GM18907 (cell line): ENCODE data around the gene GRAMD2B.

Experiments used
- ATAC-seq: cut with Tn5 transposase; IDR thresholded peaks from one replicate; pipeline ENCODE4 v1.9.1; 2021; ENCODE audit warnings: mild to moderate bottlenecking, moderate library complexity; ENCODE audit not compliant: unreplicated experiment

The GRAMD2B gene

DNA sequence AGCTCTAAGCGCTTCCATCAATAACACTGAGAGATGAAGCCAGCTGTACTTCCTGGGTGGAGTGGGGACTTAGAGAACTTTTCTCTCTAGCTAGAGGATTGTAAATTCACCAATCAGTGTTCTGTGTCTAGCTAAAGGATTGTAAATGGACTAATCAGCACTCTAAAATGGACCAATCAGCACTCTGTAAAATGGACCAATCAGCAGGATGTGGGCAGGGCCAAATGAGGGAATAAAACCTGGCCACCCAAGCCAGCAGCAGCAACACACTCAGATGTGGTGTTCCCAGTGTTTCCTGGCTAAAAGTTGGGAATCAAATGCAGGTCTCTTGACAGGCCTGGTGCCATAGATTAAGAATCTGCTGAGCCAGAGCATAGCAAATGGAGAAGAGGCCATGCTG lies 111.3 kb downstream of the GRAMD2B start:
- ATAC-seq, result no peak

- no peak for ATAC-seq
These were observed 112.8 kb downstream of the GRAMD2B start for GRCh38 chr5:126535856-126536545.

DNA sequence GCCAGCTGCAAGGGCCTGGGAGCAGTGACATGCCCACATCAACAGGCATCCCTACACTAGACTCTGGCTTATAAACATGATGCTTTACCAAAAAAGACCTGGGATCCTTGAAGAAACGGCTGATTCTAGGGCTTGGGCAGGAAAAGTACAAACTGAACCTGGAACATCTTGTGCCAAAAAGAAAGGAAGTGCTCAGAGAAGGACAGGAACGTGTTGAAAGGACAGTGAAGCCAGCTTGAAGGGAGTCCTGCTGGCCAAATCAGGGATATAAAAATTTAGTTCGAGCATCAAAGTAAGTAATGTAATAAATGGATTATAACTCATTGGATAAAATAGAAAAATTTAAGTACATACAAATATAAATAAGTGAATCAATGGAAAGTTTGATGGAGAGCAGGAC lies 113.7 kb downstream of the GRAMD2B start:
- ATAC-seq, result no peak

DNA sequence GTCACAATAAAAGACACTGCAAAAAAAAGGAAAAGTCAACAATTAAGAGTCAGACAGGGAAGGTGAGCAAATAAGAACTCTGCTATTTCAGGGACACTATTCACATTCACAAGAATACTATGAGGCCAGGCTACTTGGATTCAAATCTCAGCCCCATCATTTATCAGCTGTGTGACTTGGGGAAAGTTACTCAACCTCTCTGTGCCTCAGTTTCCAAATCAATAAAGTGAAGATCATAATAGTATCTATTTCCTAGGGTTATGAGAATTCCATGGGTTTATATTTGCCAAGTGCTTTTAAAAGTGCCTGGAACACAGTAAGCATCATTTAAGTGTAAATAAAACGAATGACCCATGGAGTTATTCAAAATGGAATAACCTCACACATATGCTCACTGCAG lies 115.4 kb downstream of the GRAMD2B start:
- ATAC-seq, result no peak

DNA sequence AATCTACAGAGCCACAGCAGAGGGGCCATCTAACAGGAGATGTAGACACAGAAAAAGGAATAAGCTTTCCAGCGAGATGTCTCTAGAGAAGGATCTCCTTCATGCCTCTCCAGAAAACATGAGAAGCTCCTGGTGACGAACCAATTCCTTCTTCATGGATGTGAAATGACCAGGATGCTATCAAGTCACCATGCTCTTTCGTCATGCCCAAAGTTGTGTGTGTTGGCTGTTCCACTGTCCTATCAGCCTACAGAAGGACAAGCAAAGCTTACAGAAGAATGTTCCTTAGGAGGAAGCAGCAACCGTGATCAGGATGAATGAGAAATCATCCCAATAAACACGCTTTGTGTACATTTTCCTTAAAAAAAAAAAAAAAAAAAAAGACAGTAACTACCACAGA lies 117.4 kb downstream of the GRAMD2B start:
- no peak for ATAC-seq

- no peak for ATAC-seq
These were observed 119.2 kb downstream of the GRAMD2B start for GRCh38 chr5:126542441-126542840.

- no peak for ATAC-seq
These were observed 119.8 kb downstream of the GRAMD2B start for GRCh38 chr5:126543009-126543408.

DNA sequence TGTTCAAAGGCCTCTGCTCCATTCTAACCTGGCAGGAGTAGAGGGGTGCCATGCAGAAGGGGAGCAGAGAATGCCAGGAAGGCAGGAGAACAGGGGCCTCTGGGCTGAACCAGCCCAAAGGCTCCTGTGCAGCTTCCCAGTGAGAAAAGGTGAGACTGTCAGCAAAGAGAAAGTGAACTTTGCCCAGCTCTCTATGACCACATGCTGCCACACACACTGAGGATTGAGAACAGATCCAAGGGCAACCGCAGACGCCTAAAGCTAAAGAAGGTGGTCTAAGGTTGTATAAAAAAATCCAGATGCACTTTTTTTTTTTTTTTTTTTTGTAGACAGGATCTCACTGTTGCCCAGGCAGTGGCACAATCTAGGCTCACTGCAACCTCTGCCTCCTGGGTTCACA lies 120.5 kb downstream of the GRAMD2B start:
- no peak for ATAC-seq
